ACHN (cell line): ENCODE data around the gene SPAM1.

Experiments used
- DNase-seq: peaks from one replicate; pipeline ENCODE4 v3.0.0-alpha.2; 2015
- in situ Hi-C: cut with HindIII; loops from 2 replicates; pipeline ENCODE4 v1.10.0; 2017; ENCODE audit warnings: low sequenced_read_pairs, low pct_ligation_motif_present, low pct_unique_long_range_greater_than_20kb

SPAM1 gene

GRCh38 chr7:123941391-123942180 is 16.5 kb downstream of the SPAM1 start:
- in situ Hi-C loops: no loop called here

GRCh38 chr7:123944395-123944794 is 19.4 kb downstream of the SPAM1 start:
- in situ Hi-C loops: no loop called here
- DNase-seq: no peak

More at GRCh38 chr7:123941391-123942180, 16.5 kb downstream of the SPAM1 start:
- DNase-seq: no peak

DNA sequence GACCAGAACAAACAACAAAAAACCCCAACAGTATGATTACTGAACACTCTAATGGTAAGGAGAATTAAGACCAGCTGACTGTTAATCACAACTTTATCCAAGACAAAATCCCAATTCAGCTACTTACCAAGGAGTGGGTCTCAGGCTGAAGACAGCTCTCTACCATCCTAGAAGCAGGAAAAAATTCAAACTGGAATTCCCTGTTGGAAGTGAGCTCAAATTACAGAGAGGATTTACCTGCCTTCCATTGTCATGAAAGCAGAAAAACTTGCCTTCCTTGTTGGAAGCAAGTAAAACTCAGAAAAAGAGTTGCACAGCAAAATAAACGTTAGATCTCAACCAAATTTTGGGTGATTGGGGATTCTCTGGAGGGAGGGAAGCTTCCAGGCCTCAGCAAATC is 20.9 kb downstream of the SPAM1 start:
- DNase-seq: no peak

GRCh38 chr7:123948136-123948535 is 23.1 kb downstream of the SPAM1 start:
- DNase-seq: no peak
- in situ Hi-C loops: no loop called here

More for the DNA sequence above, 20.9 kb downstream of the SPAM1 start:
- in situ Hi-C loops: no loop called here

DNA sequence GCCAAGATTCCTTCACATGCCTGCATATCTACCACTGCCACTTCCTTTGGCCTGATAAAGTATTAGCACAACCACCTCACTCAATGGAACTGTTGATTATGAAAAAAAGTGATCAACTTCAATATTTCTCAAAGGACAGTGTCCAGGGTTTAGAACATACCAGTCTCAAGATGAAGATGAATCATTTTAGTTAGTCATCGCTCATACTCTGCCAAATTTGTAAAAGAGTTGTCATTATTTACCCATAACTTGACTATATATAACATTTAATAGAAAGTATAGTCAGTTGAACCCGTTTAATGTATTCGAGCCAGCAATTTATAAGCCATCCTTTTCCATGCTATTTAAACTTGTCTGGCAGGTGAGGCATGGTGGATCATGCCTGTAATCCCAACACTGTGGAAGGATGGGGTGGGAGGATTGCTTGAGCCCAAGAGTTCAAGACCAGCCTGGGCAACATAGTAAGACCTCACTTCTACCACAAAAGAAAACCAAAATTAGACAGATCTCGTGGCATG is 33.2 kb downstream of the SPAM1 start:
- in situ Hi-C loops: no loop called here
- no peak for DNase-seq

DNA sequence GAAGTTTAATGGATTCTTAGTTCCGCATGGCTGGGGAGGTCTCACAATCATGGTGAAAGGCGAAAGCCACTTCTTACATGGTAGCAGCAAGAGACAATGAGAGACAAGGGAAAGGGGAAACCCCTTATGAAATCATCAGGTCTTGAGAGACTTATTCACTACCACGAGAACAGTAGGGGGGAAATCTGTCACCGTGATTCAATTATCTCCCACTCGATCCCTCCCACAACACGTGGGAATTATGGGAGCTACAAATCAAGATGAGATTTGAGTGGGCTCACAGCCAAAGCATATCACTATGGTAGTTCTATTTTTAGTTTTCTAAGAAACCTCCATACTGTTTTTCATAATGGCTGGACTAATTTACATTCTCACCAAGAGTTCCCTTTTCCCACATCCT is 36.7 kb downstream of the SPAM1 start:
- in situ Hi-C loops: no loop called here
- DNase-seq: peak; percentile 30

DNA sequence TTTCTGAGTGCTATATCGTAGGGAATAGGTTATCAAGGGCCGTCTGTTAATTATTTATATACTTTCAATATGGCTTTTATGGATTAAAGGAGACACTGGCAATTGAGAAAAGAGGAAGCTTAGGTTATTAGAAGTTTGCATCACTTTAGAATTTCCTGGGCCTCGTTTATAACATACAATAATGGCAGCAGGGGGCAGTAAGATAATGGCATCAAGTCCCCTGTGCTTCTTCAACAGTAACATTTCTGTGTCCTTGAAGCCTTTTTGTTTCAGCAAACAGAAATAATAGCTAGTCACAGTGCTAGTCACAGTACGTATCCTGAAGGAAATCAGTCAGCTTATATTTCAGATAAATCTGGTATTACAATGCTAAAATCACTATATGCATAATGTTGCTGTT is 41.9 kb downstream of the SPAM1 start:
- peak; percentile 12 for DNase-seq
- in situ Hi-C loops: no loop called here

- DNase-seq: no peak
- in situ Hi-C loops: no loop called here
Measured at GRCh38 chr7:123972045-123972444, 47.0 kb downstream of the SPAM1 start.

DNA sequence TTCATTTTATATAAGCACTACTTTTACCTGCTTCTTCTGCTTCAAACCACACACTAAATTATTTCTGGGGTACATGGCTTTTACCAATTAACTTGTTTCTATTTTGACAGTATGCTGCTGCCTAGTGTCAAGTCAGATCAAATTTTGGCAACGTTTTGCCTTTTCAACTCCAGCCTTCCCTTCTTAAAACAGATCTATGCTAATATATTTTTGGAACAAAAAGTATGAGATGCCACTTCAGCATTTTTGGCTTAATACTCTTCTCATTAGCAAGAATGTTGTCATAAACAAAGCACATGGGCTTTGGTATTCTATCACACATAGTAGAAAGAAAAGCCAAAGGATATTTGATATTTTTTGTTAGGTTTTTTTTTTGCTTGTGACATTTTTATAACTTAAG is 47.8 kb downstream of the SPAM1 start:
- DNase-seq: no peak
- in situ Hi-C loops: no loop called here

DNA sequence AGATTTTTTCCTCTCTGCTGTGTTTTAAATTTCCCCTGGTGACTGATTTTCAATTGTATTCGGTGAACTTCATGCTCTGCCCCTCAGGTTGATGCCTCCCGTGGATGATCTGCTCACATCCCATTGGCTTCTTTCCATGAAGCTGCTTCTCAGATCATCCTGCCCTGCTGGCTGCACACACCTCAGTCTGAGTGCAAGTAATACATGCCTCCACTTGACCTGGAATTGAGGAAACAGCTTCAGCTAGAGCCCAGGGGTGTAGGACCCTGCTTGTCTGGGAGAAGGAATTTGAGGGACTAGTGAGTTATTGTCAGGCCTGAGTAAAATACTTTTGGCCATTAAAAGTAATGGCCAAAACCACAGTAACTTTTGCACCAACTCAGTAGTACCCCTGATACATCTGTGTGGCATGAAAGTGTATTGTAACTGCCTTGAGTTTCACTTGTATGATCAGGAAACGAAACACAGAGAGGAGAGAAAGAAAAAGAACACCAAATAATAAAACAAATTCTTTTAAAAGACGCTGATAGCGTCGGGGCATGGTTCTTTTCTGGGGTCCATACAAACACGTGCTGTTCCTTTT is 49.4 kb downstream of the SPAM1 start:
- no peak for DNase-seq
- in situ Hi-C loops: no loop called here

DNA sequence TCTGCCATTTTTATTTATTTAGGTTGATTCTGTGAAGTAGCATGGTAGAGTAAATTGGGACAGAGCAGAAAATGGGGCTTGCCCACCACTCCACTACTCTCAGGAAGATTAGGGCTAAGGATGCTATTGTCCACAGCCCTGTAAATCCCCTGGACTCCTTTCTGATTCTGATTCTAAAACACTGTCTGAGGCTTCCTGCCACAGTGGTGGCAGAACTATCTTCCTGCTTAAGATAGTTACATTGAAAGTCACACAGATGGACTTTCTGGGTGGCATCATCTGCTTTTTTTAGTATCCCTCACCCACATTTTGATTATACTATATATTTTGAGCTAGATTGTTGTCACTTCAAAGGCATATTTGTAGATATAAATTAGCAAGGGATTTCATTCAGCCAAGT is 50.0 kb downstream of the SPAM1 start:
- DNase-seq: no peak
- in situ Hi-C loops: no loop called here

- in situ Hi-C loops: no loop called here
- no peak for DNase-seq
Measured at GRCh38 chr7:123977081-123977480, 52.0 kb downstream of the SPAM1 start.

DNA sequence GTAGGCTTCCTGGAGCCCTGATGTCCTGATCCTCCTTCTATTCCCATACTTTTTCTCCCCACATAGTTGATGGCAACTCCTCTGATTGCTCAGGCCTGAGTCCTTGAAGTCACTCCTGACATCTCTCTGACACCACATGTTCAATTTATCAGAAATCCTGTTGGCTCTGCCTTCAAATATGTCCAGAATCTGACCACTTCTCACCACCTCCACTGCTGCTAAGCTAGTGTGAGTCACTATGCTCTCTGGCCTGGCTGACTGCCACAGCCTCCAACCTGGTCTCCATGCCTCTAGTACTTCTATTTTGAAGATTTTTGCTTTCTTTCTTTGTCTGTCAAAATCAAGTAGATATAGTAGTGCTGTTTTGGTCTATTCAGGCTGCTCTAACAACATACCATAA is 54.8 kb downstream of the SPAM1 start:
- DNase-seq: peak; percentile 21
- in situ Hi-C loops: no loop called here

- in situ Hi-C loops: no loop called here
- no peak for DNase-seq
Measured at GRCh38 chr7:123987445-123987844, 62.4 kb downstream of the SPAM1 start.

GRCh38 chr7:123992913-123993518 is 68.0 kb downstream of the SPAM1 start:
- no peak for DNase-seq
- in situ Hi-C loops: no loop called here

GRCh38 chr7:123993996-123994395 is 69.0 kb downstream of the SPAM1 start:
- no peak for DNase-seq
- in situ Hi-C loops: no loop called here

DNA sequence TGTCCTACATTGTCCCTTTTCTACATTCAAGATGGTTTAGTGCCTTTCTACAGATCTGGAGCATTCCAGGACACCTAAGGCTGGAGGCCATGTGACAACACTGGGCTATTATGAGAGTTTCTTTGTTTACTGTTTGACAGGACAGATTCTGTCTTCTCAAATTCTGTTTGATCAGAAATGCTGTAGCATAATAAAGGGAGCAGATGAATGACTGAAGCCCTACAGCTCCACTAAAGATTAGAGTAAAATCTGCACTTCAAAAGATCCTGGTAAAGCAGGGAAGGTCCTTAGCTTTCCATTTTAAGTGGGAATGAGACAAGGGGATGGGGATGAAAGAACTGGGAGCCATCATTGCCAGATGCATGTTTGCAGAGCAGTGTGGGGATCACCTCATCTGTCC is 69.4 kb downstream of the SPAM1 start:
- DNase-seq: no peak
- in situ Hi-C loops: no loop called here

DNA sequence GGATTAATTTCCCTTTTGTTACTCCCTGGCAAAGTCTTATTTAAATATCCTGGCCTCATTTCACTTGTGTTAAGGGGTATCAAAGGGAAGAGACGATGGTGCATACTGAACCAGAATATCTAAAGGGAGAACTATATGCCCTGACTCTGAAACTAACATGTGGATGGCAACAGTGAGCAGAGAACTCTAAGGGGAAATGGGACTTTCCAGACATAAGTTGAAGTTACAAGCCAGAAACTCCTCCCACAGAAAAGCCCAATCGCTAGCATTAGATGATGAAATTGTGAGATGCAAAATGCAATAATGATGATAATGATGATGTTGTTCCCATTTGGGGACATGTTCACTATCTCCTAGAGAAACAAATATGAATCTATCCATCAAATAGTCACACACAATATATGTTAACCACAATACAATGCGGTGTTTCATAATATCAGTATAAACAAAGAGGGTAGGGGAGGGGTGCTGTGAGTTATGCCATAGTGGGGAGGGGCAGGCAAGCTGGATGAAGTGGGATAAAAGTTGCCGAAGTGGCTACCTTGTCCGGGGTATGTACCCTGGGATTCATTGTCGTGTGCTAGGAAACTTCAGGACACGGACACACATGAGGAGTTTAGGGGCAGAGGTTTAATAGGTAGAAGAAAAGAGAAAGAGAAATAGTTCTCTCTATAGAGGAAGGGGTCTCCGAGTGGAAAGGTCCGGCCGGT is 70.7 kb downstream of the SPAM1 start:
- in situ Hi-C loops: no loop called here
- DNase-seq: no peak

DNA sequence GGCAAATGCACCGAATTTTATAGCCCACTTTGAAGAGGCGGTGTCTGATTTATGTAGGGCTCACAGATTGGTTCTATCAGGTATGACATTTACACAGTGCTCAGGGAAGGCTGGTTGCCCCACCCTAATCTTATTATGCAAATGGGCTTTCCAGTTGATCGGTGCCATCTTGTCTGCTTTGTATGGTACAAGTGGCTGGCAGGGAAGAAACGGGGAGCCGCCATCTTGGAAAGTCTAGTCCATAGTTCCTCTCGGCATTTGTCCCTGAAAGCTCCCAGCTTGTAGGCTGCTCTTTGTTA is 71.2 kb downstream of the SPAM1 start:
- no peak for DNase-seq
- in situ Hi-C loops: no loop called here
